Gastroesophageal sphincter (tissue), 4 donors: ENCODE results near the gene SLC12A4. TPM values are rescaled to one million over a fixed set of nuclear protein-coding genes. Genes with fewer than 3 reads are reported as not detected.

ENCODE experiments used
- ATAC-seq: fragments of 150-250 bp; one replicate; pipeline ENCODE4 v1.9.1; 2016; ENCODE audit warnings: mild to moderate bottlenecking, moderate library complexity
- H3K27ac ChIP-seq, 4 donors: fragments of 200-600 bp; sonication (generic) in 3 of 4; 1 replicate in 3 of 4; 2 replicates in 1 of 4; pipeline ENCODE4 v1.5.1; 2016 to 2019
- H3K27me3 ChIP-seq: fragments of 200-600 bp; sonication (generic); one replicate; pipeline ENCODE4 v1.5.1; 2019
- H3K36me3 ChIP-seq, 2 donors: fragments of 200-600 bp; sonication (generic); one replicate each; pipeline ENCODE4 v1.5.1; 2019; ENCODE audit warnings: control low read depth in 1 of 2
- H3K4me1 ChIP-seq, 3 donors: fragments of 200-600 bp; sonication (generic); 1 replicate in 2 of 3; 2 replicates in 1 of 3; pipeline ENCODE4 v1.5.1; 2016 to 2019; ENCODE audit warnings: control low read depth in 2 of 3
- H3K4me3 ChIP-seq, 2 donors: fragments of 200-600 bp; sonication (generic); one replicate each; pipeline ENCODE4 v1.5.1; 2019; ENCODE audit warnings: mild to moderate bottlenecking in 1 of 2, moderate library complexity in 1 of 2
- H3K9me3 ChIP-seq, 3 donors: fragments of 200-600 bp; sonication (generic); one replicate each; pipeline ENCODE4 v1.5.1; 2017 to 2019; ENCODE audit warnings: control low read depth in 2 of 3
- EP300 ChIP-seq: sonication (generic); formaldehyde crosslinking; IDR thresholded peaks from one replicate; pipeline ENCODE4 v1.6.1; 2017; ENCODE audit warnings: antibody characterized with exemption, mild to moderate bottlenecking
- POLR2A ChIP-seq, 2 donors: fragments of 450-650 bp; IDR thresholded peaks; one replicate each; pipeline ENCODE4 v1.6.1; 2017; ENCODE audit warnings: antibody characterized with exemption in 2 of 2, mild to moderate bottlenecking in 2 of 2, moderate library complexity in 1 of 2
- POLR2AphosphoS5 ChIP-seq: sonication (generic); formaldehyde crosslinking; IDR thresholded peaks from one replicate; pipeline ENCODE4 v1.6.1; 2017; ENCODE audit warnings: antibody characterized with exemption
- WGBS, 2 donors: methylation state at CpG; one replicate each; pipeline ENCODE4 v1.1.5; 2018; ENCODE audit warnings: low coverage in 1 of 2; 5-methylcytosine and 5-hydroxymethylcytosine counted together
- total RNA-seq, 4 donors: library from RNA; depleted of rRNA; stranded (reverse); fragments of >200 nt; gene quantifications; one replicate each; pipeline ENCODE4 v1.1.0, GENCODE V29; 2016
- TF ChIP-seq, protein P1 (sequence below), 4 experiments: fragments of 200-600 bp in 2 of 4; fragments of 450-650 bp in 2 of 4; sonication (generic) in 1 of 4; IDR thresholded peaks; one replicate each; pipeline ENCODE4 v1.5.1; 2017 to 2019; ENCODE audit warnings: antibody characterized with exemption in 4 of 4, mild to moderate bottlenecking in 2 of 4, moderate library complexity in 2 of 4

Gene SLC12A4
- total RNA-seq, 4 donors from 2014 or later, result 54.7 to 121 (median 64.0) TPM

DNA sequence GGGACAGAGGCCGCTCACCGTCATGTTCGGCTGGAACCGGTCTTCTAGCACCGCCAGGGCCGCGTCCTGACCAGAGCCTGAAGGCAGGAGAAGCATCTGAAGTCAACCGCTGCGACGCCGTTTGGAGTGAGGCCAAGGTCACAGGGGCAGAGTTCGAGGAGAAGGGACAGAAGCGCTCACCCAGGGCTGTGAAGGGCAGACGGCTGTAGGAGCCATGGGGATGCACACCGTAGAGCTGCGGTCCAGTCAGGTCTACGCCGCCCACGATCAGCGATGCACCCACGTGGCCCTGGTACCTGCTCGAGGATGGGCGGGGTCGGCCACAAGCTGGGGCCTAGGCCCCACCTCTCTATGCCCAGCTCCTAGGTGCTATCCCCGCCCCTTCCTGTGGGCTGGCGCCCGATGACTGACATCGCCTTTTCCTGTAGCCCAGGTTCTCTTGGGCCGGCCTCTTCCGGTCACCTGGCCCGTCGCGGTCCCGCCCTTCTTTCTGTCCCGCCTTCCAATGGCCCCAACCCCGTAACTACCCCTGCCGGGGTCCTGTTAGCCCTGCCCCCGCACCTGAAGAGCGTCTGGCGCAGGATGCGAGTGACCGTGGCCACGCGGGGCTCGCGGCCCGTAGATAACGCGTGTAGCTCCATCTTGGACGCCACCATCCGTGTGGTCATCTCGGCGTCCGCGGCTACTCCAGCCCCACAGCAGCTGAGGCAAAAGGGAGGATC is 32.9 kb downstream of the SLC12A4 start:
- Histone ChIP-seq H3K4me3 (peak overlapping the region; percentile 49 to 94), H3K4me1 (peaks cover 0 to 40% (median 12%) of the 10 kb centered on the region in 3 donors), H3K27ac (peak overlapping the region; percentile 26 to 94 (median 92)), H3K27me3 (no peaks in the 10 kb centered on the region), H3K9me3 (no peaks in the 10 kb centered on the region), H3K36me3 (peaks cover 0 to 44% of the 10 kb centered on the region in 2 donors)
- ATAC-seq, result peak; percentile 96
- WGBS, 2 donors, result 0% methylated on average over 23 of the region's 55 CpGs; no CpG with 5 or more reads in 1 of the 2 donors
- TF ChIP-seq POLR2A (IDR thresholded peaks at IDR 0.05) (peak; percentile 50 to 62), EP300 (no peak), POLR2AphosphoS5 (peak; percentile 67)
- TF ChIP-seq, protein P1, sequence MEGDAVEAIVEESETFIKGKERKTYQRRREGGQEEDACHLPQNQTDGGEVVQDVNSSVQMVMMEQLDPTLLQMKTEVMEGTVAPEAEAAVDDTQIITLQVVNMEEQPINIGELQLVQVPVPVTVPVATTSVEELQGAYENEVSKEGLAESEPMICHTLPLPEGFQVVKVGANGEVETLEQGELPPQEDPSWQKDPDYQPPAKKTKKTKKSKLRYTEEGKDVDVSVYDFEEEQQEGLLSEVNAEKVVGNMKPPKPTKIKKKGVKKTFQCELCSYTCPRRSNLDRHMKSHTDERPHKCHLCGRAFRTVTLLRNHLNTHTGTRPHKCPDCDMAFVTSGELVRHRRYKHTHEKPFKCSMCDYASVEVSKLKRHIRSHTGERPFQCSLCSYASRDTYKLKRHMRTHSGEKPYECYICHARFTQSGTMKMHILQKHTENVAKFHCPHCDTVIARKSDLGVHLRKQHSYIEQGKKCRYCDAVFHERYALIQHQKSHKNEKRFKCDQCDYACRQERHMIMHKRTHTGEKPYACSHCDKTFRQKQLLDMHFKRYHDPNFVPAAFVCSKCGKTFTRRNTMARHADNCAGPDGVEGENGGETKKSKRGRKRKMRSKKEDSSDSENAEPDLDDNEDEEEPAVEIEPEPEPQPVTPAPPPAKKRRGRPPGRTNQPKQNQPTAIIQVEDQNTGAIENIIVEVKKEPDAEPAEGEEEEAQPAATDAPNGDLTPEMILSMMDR (IDR thresholded peaks at IDR 0.05), result no peak

GRCh38 chr16:67935101-67935401 is 33.4 kb downstream of the SLC12A4 start:
- TF ChIP-seq, protein P1 (IDR thresholded peaks at IDR 0.05), result no peak
- no peak for TF ChIP-seq POLR2AphosphoS5
- no peak for TF ChIP-seq POLR2A (IDR thresholded peaks at IDR 0.05)
- no peak for TF ChIP-seq EP300
- Histone ChIP-seq H3K27me3 (no peaks in the 10 kb centered on the region), H3K4me1 (peaks cover 0 to 37% (median 12%) of the 10 kb centered on the region in 3 donors), H3K4me3 (peak overlapping the region; percentile 49 to 94), H3K9me3 (no peaks in the 10 kb centered on the region), H3K27ac (peak overlapping the region in 3 of 4 donors; percentile 91 to 94 (median 93)), H3K36me3 (peaks cover 0 to 44% of the 10 kb centered on the region in 2 donors)
- WGBS, 2 donors, result 7 to 8% methylated on average over 8 to 11 of the region's 13 CpGs
- ATAC-seq, result peak; percentile 0

DNA sequence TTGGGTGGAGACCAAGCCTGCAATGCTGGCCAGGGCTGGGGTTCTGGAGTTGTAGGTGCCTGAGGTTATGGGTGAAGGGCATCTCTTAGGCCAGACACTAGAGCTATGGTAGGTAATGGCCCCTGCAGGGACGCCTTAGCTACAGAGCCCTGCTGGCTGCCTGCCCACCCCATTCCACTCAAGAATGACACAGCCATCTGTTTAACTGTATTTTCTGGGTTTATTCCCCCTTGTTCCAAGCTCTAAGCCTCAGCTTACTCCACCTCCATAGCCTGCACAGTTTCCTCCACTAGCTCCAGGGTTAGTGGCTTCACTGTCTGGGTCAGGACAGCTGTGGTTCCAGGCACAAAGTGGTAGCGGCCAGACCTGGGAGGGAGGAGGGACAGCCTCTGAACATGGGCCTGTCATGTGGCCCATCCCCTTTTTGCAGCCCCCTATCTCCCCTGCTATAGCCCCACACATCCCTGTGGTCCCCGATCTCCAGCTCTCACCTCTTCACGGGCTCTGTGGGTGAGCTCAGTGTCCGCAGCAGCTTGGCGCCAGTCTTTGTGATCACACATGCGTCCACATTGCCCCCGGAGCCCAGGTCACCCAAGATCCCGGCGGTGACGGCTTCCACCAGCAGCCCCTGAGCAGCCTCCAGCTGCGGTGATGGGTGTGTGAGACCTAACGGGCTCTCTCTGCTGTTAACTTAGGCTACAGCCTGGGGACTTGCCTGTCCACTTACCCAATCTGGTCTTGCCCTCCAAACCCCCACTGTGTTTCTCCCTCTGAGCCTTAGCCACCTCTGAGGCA is 33.9 kb downstream of the SLC12A4 start:
- ATAC-seq, result no peak
- peak overlapping the region in 1 of 2 donors; percentile 94 for H3K4me3 ChIP-seq
- H3K27ac ChIP-seq, result peak overlapping the region in 3 of 4 donors; percentile 91 to 94 (median 93)
- TF ChIP-seq EP300, result no peak
- TF ChIP-seq, protein P1 (IDR thresholded peaks at IDR 0.05), result no peak
- TF ChIP-seq POLR2A (IDR thresholded peaks at IDR 0.05), result no peak
- no peak for TF ChIP-seq POLR2AphosphoS5
- H3K36me3 ChIP-seq, result peaks cover 0 to 44% of the 10 kb centered on the region in 2 donors
- 41% methylated on average over 4 to 6 of the region's 13 CpGs for WGBS, 2 donors
- no peaks in the 10 kb centered on the region for H3K27me3 ChIP-seq
- H3K4me1 ChIP-seq, result peaks cover 0 to 32% (median 12%) of the 10 kb centered on the region in 3 donors
- no peaks in the 10 kb centered on the region for H3K9me3 ChIP-seq

DNA sequence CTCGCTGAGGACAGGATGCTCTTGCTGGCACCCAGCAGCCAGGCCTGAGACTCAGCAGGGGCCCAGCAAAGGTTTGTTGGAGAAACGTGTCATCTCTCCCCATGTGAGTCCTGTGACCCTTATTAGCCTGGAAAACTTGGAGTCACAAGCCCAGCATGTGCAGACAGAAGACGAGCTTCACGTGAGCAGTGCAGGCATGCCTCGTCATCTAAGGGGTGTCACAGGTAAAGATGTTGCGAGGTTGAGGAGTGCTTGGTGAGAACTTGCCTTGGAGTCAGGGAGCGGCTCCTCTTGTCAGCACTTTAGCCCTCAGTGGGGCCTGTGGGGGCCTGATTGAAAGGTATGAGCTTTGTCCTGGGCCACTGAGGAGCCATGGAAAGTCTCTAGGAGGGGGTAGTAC is 34.6 kb downstream of the SLC12A4 start:
- H3K9me3 ChIP-seq, result no peaks in the 10 kb centered on the region
- no peak overlapping the region for H3K27ac ChIP-seq
- 60 to 83% methylated on average over 1 to 4 of the region's 7 CpGs for WGBS, 2 donors
- H3K4me3 ChIP-seq, result no peak overlapping the region
- peaks cover 0 to 29% (median 12%) of the 10 kb centered on the region in 3 donors for H3K4me1 ChIP-seq
- TF ChIP-seq POLR2A (IDR thresholded peaks at IDR 0.05), result no peak
- TF ChIP-seq EP300, result no peak
- TF ChIP-seq POLR2AphosphoS5, result no peak
- TF ChIP-seq, protein P1 (IDR thresholded peaks at IDR 0.05), result no peak
- no peaks in the 10 kb centered on the region for H3K27me3 ChIP-seq
- no peak for ATAC-seq
- peaks cover 0 to 47% of the 10 kb centered on the region in 2 donors for H3K36me3 ChIP-seq
